GM23338 (cell line): ENCODE results near the gene CD19. TPM values are rescaled to one million over a fixed set of nuclear protein-coding genes. Genes with fewer than 3 reads are reported as not detected.

ENCODE experiments used
- ATAC-seq: fragments of 200-7000 bp; cut with Tn5 transposase; 3 replicates; pipeline ENCODE4 v1.9.1; 2020
- DNase-seq: peaks from one replicate; pipeline ENCODE4 v3.0.0-alpha.2; 2015; ENCODE audit warnings: low spot score
- H2AFZ ChIP-seq: fragments of 200-600 bp; sonication (generic); 2 replicates; pipeline ENCODE4 v1.8.0; 2016; ENCODE audit warnings: antibody characterized with exemption, mild to moderate bottlenecking, moderate library complexity
- H3F3A ChIP-seq: fragments of 200-600 bp; sonication (generic); replicated peaks from 2 replicates; pipeline ENCODE4 v1.8.0; 2017; ENCODE audit warnings: antibody characterized with exemption, mixed run types, low read depth
- H3K27ac ChIP-seq: fragments of 200-600 bp; sonication (generic); 2 replicates; pipeline ENCODE4 v1.6.1; 2016; ENCODE audit warnings: low read depth
- H3K27me3 ChIP-seq: fragments of 200-600 bp; sonication (generic); 2 replicates; pipeline ENCODE4 v1.8.0; 2016; ENCODE audit warnings: mild to moderate bottlenecking, mixed run types, moderate library complexity; ENCODE audit not compliant: insufficient read depth
- H3K36me3 ChIP-seq: fragments of 200-600 bp; sonication (generic); 2 replicates; pipeline ENCODE4 v1.8.0; 2016; ENCODE audit warnings: mild to moderate bottlenecking; ENCODE audit not compliant: insufficient read depth
- H3K4me1 ChIP-seq: fragments of 200-600 bp; sonication (generic); 2 replicates; pipeline ENCODE4 v1.8.0; 2016; ENCODE audit warnings: mild to moderate bottlenecking, moderate library complexity; ENCODE audit not compliant: insufficient read depth
- H3K4me2 ChIP-seq: fragments of 200-600 bp; sonication (generic); 2 replicates; pipeline ENCODE4 v1.7.1; 2017; ENCODE audit warnings: mixed run types
- H3K4me3 ChIP-seq: fragments of 200-600 bp; sonication (generic); 2 replicates; pipeline ENCODE4 v1.6.1; 2016; ENCODE audit warnings: mixed run types
- H3K79me2 ChIP-seq: fragments of 200-600 bp; sonication (generic); replicated peaks from 2 replicates; pipeline ENCODE4 v1.8.0; 2017; ENCODE audit warnings: mild to moderate bottlenecking; ENCODE audit not compliant: insufficient read depth
- H3K9me2 ChIP-seq: fragments of 200-600 bp; sonication (generic); 2 replicates; pipeline ENCODE4 v1.8.0; 2017; ENCODE audit not compliant: insufficient read depth
- H4K20me1 ChIP-seq: fragments of 200-600 bp; sonication (generic); replicated peaks from 2 replicates; pipeline ENCODE4 v1.8.0; 2017; ENCODE audit warnings: mild to moderate bottlenecking; ENCODE audit not compliant: insufficient read depth
- H3K27ac Mint-ChIP-seq: 2 replicates; pipeline ENCODE4 v1.8.0; 2020; ENCODE audit warnings: inconsistent platforms, mild to moderate bottlenecking, moderate library complexity, mixed read lengths
- H3K27me3 Mint-ChIP-seq: 3 replicates; pipeline ENCODE4 v1.8.0; 2022; ENCODE audit warnings: low read depth, mild to moderate bottlenecking, moderate library complexity, mixed read lengths, inconsistent platforms; ENCODE audit not compliant: insufficient read depth, poor library complexity
- H3K36me3 Mint-ChIP-seq: 3 replicates; pipeline ENCODE4 v1.8.0; 2021; ENCODE audit warnings: low read depth, mild to moderate bottlenecking, inconsistent platforms, moderate library complexity, mixed read lengths
- H3K4me1 Mint-ChIP-seq: 3 replicates; pipeline ENCODE4 v1.8.0; 2020; ENCODE audit warnings: mild to moderate bottlenecking, inconsistent platforms, mixed read lengths
- H3K4me3 Mint-ChIP-seq: 3 replicates; pipeline ENCODE4 v1.8.0; 2021; ENCODE audit warnings: moderate library complexity, mild to moderate bottlenecking, inconsistent platforms, mixed read lengths
- H3K9me3 Mint-ChIP-seq: 3 replicates; pipeline ENCODE4 v1.8.0; 2020; ENCODE audit warnings: moderate library complexity, mild to moderate bottlenecking, inconsistent platforms, mixed read lengths
- CREB1 ChIP-seq: fragments of 250-450 bp; sonication (Bioruptor Pico); IDR thresholded peaks from 2 replicates; pipeline ENCODE4 v1.5.0; 2020; ENCODE audit warnings: low read depth, mild to moderate bottlenecking, moderate library complexity
- CTCF ChIP-seq, 2 experiments: fragments of 200-600 bp in 1 of 2; sonication (generic) in 1 of 2; conservative IDR thresholded peaks; 2 replicates each; pipeline versions ENCODE4 v1.5.1 to v1.6.1; 2016 to 2017; ENCODE audit warnings: antibody characterized with exemption in 2 of 2, low read depth in 2 of 2, mild to moderate bottlenecking in 2 of 2, moderate library complexity in 1 of 2
- EZH2 ChIP-seq: fragments of 200-600 bp; sonication (generic); IDR thresholded peaks from one replicate; pipeline ENCODE4 v1.8.0; 2017; ENCODE audit warnings: antibody characterized with exemption, mild to moderate bottlenecking, low read depth; ENCODE audit not compliant: unreplicated experiment
- EZH2phosphoT487 ChIP-seq: fragments of 200-600 bp; sonication (generic); IDR thresholded peaks from one replicate; pipeline ENCODE4 v1.8.1; 2018; ENCODE audit warnings: antibody characterized with exemption; ENCODE audit not compliant: unreplicated experiment
- JUNB ChIP-seq: IDR thresholded peaks from one replicate; pipeline ENCODE4 v1.6.1; 2016; ENCODE audit warnings: antibody characterized with exemption; ENCODE audit not compliant: unreplicated experiment
- NANOG ChIP-seq: IDR thresholded peaks from 2 replicates; pipeline ENCODE4 v1.6.1; 2016; ENCODE audit warnings: antibody characterized with exemption, borderline replicate concordance
- POLR2AphosphoS5 ChIP-seq: IDR thresholded peaks from 2 replicates; pipeline ENCODE4 v1.6.1; 2016; ENCODE audit warnings: antibody characterized with exemption, low read depth
- STAT1 ChIP-seq: IDR thresholded peaks from one replicate; pipeline ENCODE4 v1.6.1; 2016; ENCODE audit warnings: antibody characterized with exemption; ENCODE audit not compliant: unreplicated experiment
- ZNF114 ChIP-seq: fragments of 250-450 bp; sonication (Bioruptor Pico); IDR thresholded peaks from 2 replicates; pipeline ENCODE4 v1.5.0; 2020; ENCODE audit warnings: mild to moderate bottlenecking, moderate library complexity
- ZNF331 ChIP-seq: fragments of 250-450 bp; sonication (Bioruptor Pico); IDR thresholded peaks from 2 replicates; pipeline ENCODE4 v1.5.0; 2020; ENCODE audit warnings: low read depth, mild to moderate bottlenecking, moderate library complexity
- polyA plus RNA-seq: library from polyadenylated mRNA; unstranded; fragments of >200 nt; fragmentation: Nextera tagmentation; extraction: Ambion mirVana; gene quantifications from 2 replicates; pipeline ENCODE4 v1.2.1, GENCODE V29; 2016
- total RNA-seq: library from RNA; depleted of rRNA; stranded (reverse); fragments of >200 nt; shearing (Covaris generic); gene quantifications from 2 replicates; pipeline ENCODE4 v1.2.3, GENCODE V29; 2014
- TF ChIP-seq, protein P1 (sequence below): fragments of 250-450 bp; sonication (Bioruptor Pico); IDR thresholded peaks from 2 replicates; pipeline ENCODE4 v1.5.0; 2020; ENCODE audit warnings: mild to moderate bottlenecking, moderate library complexity
- TF ChIP-seq, protein P2 (sequence below): IDR thresholded peaks from 2 replicates; pipeline ENCODE4 v1.6.1; 2016; ENCODE audit warnings: antibody characterized with exemption
- TF ChIP-seq, protein P3 (sequence below): IDR thresholded peaks from one replicate; pipeline ENCODE4 v1.6.1; 2018; ENCODE audit warnings: antibody characterized with exemption; ENCODE audit not compliant: unreplicated experiment

CD19 gene
- total and polyA plus RNA-seq, 2 experiments from 2014 or later = 0.83 to 1.9 TPM

DNA sequence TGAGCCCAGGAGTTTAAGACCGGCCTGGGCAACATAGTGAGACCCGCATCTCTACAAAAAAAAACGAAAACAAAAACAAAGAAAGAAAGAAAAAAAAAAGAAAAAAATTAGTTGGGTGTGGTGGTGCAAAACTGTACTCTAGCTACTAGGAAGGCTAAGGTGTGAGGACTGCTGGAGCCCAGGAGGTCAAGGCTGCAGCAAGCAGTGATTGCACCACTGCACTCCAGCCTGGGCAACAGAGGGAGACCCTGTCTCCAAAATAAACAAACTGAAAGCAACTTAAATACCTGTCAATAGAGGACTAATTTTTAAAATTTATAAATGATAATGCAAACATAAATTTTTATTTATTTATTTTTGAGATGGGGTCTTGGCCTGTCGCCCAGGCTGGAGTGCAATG is 36.2 kb upstream of the CD19 start:
- Histone ChIP-seq H4K20me1 (no peaks in the 10 kb centered on the region; the same call in 1 of the 2 replicates), H3K9me2 (no peaks in the 10 kb centered on the region), H2AFZ (no peak overlapping the region), H3K36me3 (no peaks in the 10 kb centered on the region), H3K4me3 (no peak overlapping the region), H3K79me2 (no peaks in the 10 kb centered on the region), H3K27me3 (no peaks in the 10 kb centered on the region), H3F3A (no peaks in the 10 kb centered on the region), H3K27ac (no peak overlapping the region), H3K4me2 (no peak overlapping the region), H3K4me1 (no peaks in the 10 kb centered on the region)
- Mint-ChIP-seq H3K4me3 (no peak overlapping the region), H3K27ac (no peak overlapping the region), H3K9me3 (no peaks in the 10 kb centered on the region), H3K27me3 (peaks cover 3% of the 10 kb centered on the region), H3K36me3 (no peaks in the 10 kb centered on the region; the same call in 2 of the 3 replicates), H3K4me1 (no peaks in the 10 kb centered on the region)
- DNase-seq (no peak), ATAC-seq (no peak)
- no peak for TF ChIP-seq EZH2phosphoT487
- no peak for TF ChIP-seq CTCF (conservative IDR thresholded peaks at IDR 0.05; ENCODE audit: low read depth in 2 of 2)
- TF ChIP-seq ZNF331 (CRISPR knock-in tag) = no peak
- no peak for TF ChIP-seq EZH2
- TF ChIP-seq NANOG = no peak
- TF ChIP-seq STAT1 = no peak
- TF ChIP-seq CREB1 (CRISPR knock-in tag) = no peak
- TF ChIP-seq, protein P1, sequence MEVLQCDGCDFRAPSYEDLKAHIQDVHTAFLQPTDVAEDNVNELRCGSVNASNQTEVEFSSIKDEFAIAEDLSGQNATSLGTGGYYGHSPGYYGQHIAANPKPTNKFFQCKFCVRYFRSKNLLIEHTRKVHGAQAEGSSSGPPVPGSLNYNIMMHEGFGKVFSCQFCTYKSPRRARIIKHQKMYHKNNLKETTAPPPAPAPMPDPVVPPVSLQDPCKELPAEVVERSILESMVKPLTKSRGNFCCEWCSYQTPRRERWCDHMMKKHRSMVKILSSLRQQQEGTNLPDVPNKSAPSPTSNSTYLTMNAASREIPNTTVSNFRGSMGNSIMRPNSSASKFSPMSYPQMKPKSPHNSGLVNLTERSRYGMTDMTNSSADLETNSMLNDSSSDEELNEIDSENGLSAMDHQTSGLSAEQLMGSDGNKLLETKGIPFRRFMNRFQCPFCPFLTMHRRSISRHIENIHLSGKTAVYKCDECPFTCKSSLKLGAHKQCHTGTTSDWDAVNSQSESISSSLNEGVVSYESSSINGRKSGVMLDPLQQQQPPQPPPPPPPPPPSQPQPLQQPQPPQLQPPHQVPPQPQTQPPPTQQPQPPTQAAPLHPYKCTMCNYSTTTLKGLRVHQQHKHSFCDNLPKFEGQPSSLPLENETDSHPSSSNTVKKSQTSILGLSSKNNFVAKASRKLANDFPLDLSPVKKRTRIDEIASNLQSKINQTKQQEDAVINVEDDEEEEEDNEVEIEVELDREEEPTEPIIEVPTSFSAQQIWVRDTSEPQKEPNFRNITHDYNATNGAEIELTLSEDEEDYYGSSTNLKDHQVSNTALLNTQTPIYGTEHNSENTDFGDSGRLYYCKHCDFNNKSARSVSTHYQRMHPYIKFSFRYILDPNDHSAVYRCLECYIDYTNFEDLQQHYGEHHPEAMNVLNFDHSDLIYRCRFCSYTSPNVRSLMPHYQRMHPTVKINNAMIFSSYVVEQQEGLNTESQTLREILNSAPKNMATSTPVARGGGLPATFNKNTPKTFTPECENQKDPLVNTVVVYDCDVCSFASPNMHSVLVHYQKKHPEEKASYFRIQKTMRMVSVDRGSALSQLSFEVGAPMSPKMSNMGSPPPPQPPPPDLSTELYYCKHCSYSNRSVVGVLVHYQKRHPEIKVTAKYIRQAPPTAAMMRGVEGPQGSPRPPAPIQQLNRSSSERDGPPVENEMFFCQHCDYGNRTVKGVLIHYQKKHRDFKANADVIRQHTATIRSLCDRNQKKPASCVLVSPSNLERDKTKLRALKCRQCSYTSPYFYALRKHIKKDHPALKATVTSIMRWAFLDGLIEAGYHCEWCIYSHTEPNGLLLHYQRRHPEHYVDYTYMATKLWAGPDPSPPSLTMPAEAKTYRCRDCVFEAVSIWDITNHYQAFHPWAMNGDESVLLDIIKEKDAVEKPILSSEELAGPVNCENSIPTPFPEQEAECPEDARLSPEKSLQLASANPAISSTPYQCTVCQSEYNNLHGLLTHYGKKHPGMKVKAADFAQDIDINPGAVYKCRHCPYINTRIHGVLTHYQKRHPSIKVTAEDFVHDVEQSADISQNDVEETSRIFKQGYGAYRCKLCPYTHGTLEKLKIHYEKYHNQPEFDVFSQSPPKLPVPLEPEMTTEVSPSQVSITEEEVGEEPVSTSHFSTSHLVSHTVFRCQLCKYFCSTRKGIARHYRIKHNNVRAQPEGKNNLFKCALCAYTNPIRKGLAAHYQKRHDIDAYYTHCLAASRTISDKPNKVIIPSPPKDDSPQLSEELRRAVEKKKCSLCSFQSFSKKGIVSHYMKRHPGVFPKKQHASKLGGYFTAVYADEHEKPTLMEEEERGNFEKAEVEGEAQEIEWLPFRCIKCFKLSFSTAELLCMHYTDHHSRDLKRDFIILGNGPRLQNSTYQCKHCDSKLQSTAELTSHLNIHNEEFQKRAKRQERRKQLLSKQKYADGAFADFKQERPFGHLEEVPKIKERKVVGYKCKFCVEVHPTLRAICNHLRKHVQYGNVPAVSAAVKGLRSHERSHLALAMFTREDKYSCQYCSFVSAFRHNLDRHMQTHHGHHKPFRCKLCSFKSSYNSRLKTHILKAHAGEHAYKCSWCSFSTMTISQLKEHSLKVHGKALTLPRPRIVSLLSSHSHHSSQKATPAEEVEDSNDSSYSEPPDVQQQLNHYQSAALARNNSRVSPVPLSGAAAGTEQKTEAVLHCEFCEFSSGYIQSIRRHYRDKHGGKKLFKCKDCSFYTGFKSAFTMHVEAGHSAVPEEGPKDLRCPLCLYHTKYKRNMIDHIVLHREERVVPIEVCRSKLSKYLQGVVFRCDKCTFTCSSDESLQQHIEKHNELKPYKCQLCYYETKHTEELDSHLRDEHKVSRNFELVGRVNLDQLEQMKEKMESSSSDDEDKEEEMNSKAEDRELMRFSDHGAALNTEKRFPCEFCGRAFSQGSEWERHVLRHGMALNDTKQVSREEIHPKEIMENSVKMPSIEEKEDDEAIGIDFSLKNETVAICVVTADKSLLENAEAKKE = no peak
- TF ChIP-seq POLR2AphosphoS5 = no peak
- TF ChIP-seq, protein P2, sequence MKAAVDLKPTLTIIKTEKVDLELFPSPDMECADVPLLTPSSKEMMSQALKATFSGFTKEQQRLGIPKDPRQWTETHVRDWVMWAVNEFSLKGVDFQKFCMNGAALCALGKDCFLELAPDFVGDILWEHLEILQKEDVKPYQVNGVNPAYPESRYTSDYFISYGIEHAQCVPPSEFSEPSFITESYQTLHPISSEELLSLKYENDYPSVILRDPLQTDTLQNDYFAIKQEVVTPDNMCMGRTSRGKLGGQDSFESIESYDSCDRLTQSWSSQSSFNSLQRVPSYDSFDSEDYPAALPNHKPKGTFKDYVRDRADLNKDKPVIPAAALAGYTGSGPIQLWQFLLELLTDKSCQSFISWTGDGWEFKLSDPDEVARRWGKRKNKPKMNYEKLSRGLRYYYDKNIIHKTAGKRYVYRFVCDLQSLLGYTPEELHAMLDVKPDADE = no peak
- TF ChIP-seq, protein P3, sequence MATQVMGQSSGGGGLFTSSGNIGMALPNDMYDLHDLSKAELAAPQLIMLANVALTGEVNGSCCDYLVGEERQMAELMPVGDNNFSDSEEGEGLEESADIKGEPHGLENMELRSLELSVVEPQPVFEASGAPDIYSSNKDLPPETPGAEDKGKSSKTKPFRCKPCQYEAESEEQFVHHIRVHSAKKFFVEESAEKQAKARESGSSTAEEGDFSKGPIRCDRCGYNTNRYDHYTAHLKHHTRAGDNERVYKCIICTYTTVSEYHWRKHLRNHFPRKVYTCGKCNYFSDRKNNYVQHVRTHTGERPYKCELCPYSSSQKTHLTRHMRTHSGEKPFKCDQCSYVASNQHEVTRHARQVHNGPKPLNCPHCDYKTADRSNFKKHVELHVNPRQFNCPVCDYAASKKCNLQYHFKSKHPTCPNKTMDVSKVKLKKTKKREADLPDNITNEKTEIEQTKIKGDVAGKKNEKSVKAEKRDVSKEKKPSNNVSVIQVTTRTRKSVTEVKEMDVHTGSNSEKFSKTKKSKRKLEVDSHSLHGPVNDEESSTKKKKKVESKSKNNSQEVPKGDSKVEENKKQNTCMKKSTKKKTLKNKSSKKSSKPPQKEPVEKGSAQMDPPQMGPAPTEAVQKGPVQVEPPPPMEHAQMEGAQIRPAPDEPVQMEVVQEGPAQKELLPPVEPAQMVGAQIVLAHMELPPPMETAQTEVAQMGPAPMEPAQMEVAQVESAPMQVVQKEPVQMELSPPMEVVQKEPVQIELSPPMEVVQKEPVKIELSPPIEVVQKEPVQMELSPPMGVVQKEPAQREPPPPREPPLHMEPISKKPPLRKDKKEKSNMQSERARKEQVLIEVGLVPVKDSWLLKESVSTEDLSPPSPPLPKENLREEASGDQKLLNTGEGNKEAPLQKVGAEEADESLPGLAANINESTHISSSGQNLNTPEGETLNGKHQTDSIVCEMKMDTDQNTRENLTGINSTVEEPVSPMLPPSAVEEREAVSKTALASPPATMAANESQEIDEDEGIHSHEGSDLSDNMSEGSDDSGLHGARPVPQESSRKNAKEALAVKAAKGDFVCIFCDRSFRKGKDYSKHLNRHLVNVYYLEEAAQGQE = no peak
- TF ChIP-seq ZNF114 (CRISPR knock-in tag) = no peak
- TF ChIP-seq JUNB = no peak
